ENCODE measurements around the gene AHRR.
A peak's percentile ranks its signal among the peaks of the same experiment; 100 is the strongest.

DNA sequence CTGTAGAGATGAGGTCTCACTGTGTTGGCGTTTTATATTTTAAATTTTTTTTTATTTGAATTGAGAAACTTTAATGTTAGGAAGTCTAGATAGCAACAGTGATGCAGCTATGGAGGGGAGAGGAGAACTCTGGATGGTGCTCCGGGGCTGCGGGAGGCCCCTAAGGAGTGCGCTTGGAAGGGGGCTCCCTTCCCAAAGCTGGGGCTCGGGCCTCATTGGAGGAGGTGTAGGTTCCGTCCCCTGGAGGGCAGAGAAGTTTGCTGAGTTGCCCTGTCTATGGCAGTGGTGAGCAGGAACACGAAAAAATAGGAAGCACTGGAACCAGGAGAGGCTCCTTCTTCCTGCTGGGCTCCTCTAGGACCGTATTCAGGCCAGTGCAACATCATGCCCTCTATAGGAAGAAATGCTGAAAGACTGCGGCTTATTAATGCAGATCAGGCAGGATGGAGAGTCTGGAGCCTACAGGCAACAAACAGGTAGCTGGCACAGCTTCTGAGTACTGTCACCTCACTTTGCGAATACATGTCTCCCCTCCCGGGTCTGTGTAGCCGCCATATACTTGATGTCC lies 16.1 kb downstream of the AHRR start:
- no peak for TF ChIP-seq EZH2phosphoT487 (IDR thresholded peaks at IDR 0.05; ENCODE audit: unreplicated experiment)
- TF ChIP-seq, protein P1, sequence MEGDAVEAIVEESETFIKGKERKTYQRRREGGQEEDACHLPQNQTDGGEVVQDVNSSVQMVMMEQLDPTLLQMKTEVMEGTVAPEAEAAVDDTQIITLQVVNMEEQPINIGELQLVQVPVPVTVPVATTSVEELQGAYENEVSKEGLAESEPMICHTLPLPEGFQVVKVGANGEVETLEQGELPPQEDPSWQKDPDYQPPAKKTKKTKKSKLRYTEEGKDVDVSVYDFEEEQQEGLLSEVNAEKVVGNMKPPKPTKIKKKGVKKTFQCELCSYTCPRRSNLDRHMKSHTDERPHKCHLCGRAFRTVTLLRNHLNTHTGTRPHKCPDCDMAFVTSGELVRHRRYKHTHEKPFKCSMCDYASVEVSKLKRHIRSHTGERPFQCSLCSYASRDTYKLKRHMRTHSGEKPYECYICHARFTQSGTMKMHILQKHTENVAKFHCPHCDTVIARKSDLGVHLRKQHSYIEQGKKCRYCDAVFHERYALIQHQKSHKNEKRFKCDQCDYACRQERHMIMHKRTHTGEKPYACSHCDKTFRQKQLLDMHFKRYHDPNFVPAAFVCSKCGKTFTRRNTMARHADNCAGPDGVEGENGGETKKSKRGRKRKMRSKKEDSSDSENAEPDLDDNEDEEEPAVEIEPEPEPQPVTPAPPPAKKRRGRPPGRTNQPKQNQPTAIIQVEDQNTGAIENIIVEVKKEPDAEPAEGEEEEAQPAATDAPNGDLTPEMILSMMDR (conservative IDR thresholded peaks at IDR 0.05; ENCODE audit: low read depth in 2 of 2) = peak; percentile 58 to 67
- TF ChIP-seq EZH2 (IDR thresholded peaks at IDR 0.05; ENCODE audit: low read depth, unreplicated experiment) = no peak
- no peak for TF ChIP-seq POLR2AphosphoS5 (IDR thresholded peaks at IDR 0.05; ENCODE audit: low read depth)
- TF ChIP-seq, protein P2, sequence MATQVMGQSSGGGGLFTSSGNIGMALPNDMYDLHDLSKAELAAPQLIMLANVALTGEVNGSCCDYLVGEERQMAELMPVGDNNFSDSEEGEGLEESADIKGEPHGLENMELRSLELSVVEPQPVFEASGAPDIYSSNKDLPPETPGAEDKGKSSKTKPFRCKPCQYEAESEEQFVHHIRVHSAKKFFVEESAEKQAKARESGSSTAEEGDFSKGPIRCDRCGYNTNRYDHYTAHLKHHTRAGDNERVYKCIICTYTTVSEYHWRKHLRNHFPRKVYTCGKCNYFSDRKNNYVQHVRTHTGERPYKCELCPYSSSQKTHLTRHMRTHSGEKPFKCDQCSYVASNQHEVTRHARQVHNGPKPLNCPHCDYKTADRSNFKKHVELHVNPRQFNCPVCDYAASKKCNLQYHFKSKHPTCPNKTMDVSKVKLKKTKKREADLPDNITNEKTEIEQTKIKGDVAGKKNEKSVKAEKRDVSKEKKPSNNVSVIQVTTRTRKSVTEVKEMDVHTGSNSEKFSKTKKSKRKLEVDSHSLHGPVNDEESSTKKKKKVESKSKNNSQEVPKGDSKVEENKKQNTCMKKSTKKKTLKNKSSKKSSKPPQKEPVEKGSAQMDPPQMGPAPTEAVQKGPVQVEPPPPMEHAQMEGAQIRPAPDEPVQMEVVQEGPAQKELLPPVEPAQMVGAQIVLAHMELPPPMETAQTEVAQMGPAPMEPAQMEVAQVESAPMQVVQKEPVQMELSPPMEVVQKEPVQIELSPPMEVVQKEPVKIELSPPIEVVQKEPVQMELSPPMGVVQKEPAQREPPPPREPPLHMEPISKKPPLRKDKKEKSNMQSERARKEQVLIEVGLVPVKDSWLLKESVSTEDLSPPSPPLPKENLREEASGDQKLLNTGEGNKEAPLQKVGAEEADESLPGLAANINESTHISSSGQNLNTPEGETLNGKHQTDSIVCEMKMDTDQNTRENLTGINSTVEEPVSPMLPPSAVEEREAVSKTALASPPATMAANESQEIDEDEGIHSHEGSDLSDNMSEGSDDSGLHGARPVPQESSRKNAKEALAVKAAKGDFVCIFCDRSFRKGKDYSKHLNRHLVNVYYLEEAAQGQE (IDR thresholded peaks at IDR 0.05; ENCODE audit: unreplicated experiment) = no peak
- no peak for TF ChIP-seq CREB1 (CRISPR knock-in tag; IDR thresholded peaks at IDR 0.05; ENCODE audit: low read depth)
- no peak for TF ChIP-seq NANOG (IDR thresholded peaks at IDR 0.05; ENCODE audit: borderline replicate concordance)
- no peak for TF ChIP-seq JUNB (IDR thresholded peaks at IDR 0.05; ENCODE audit: unreplicated experiment)
- TF ChIP-seq, protein P3, sequence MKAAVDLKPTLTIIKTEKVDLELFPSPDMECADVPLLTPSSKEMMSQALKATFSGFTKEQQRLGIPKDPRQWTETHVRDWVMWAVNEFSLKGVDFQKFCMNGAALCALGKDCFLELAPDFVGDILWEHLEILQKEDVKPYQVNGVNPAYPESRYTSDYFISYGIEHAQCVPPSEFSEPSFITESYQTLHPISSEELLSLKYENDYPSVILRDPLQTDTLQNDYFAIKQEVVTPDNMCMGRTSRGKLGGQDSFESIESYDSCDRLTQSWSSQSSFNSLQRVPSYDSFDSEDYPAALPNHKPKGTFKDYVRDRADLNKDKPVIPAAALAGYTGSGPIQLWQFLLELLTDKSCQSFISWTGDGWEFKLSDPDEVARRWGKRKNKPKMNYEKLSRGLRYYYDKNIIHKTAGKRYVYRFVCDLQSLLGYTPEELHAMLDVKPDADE (IDR thresholded peaks at IDR 0.05) = no peak
- TF ChIP-seq ZNF331 (CRISPR knock-in tag; IDR thresholded peaks at IDR 0.05; ENCODE audit: low read depth) = no peak
- TF ChIP-seq ZNF114 (CRISPR knock-in tag; IDR thresholded peaks at IDR 0.05) = no peak
